GM12801 (cell line): ENCODE results near the gene ACSS1.

Source experiments
- CTCF ChIP-seq: IDR thresholded peaks from one replicate; pipeline ENCODE4 v1.5.1; 2011; ENCODE audit warnings: control low read depth; ENCODE audit not compliant: insufficient read length; ENCODE audit errors: extremely low read depth

The ACSS1 gene

GRCh38 chr20:25067102-25067987, 9.4 kb upstream of the ACSS1 start:
- no peak for TF ChIP-seq CTCF

GRCh38 chr20:25066386-25066785, 8.4 kb upstream of the ACSS1 start:
- no peak for TF ChIP-seq CTCF

- TF ChIP-seq CTCF = no peak
Observed at GRCh38 chr20:25065625-25066338, 7.8 kb upstream of the ACSS1 start.

- no peak for TF ChIP-seq CTCF
Observed at GRCh38 chr20:25065072-25065624, 7.2 kb upstream of the ACSS1 start.

- TF ChIP-seq CTCF = no peak
Observed at GRCh38 chr20:25064561-25065071, 6.7 kb upstream of the ACSS1 start.

GRCh38 chr20:25063981-25064380, 6.0 kb upstream of the ACSS1 start:
- TF ChIP-seq CTCF = no peak

- TF ChIP-seq CTCF = no peak
Observed at GRCh38 chr20:25063546-25063945, 5.6 kb upstream of the ACSS1 start.
